PFSK-1 (cell line): ENCODE data around the gene ZNF366.

ENCODE experiments used
- FOXP2 ChIP-seq: optimal IDR thresholded peaks from 2 replicates; pipeline ENCODE3; 2011; ENCODE audit warnings: borderline replicate concordance, control low read depth, inconsistent platforms; ENCODE audit not compliant: insufficient read depth; ENCODE audit errors: extremely low read length, extremely low read depth
- POLR2AphosphoS5 ChIP-seq: IDR thresholded peaks from 2 replicates; pipeline ENCODE4 v1.6.1; 2012; ENCODE audit warnings: low read depth, mild to moderate bottlenecking, control low read depth, low read length, moderate library complexity
- REST ChIP-seq, 2 experiments: IDR thresholded peaks; 2 replicates each; pipeline versions ENCODE4 v1.6.1 to v1.8.0; 2011 to 2012; ENCODE audit warnings: low read depth in 2 of 2, low read length in 2 of 2, control low read depth in 1 of 2, inconsistent platforms in 1 of 2, mild to moderate bottlenecking in 1 of 2, moderate library complexity in 1 of 2; ENCODE audit not compliant: insufficient read depth in 1 of 2
- SIN3A ChIP-seq: IDR thresholded peaks from 2 replicates; pipeline ENCODE4 v1.6.1; 2012; ENCODE audit warnings: mild to moderate bottlenecking, low read length, moderate library complexity, borderline replicate concordance; ENCODE audit not compliant: insufficient read depth
- TAF1 ChIP-seq: IDR thresholded peaks from 2 replicates; pipeline ENCODE4 v1.6.1; 2012; ENCODE audit warnings: low read length, control low read depth, borderline replicate concordance; ENCODE audit not compliant: insufficient read depth

Gene ZNF366

GRCh38 chr5:72408127-72408526, 99.1 kb downstream of the ZNF366 start:
- no peak for TF ChIP-seq FOXP2
- TF ChIP-seq TAF1 = no peak
- TF ChIP-seq REST (IDR thresholded peaks at IDR 0.05; ENCODE audit: insufficient read depth in 1 of 2, low read depth in 2 of 2, low read length in 2 of 2) = no peak
- no peak for TF ChIP-seq POLR2AphosphoS5
- no peak for TF ChIP-seq SIN3A

GRCh38 chr5:72407541-72407940, 99.7 kb downstream of the ZNF366 start:
- TF ChIP-seq FOXP2 (no peak), SIN3A (no peak), TAF1 (no peak), POLR2AphosphoS5 (no peak)

GRCh38 chr5:72407078-72407477, 100.1 kb downstream of the ZNF366 start:
- TF ChIP-seq TAF1 (no peak), REST (IDR thresholded peaks at IDR 0.05; ENCODE audit: insufficient read depth in 1 of 2, low read depth in 2 of 2, low read length in 2 of 2) (no peak)

- no peak for TF ChIP-seq REST (IDR thresholded peaks at IDR 0.05; ENCODE audit: insufficient read depth in 1 of 2, low read depth in 2 of 2, low read length in 2 of 2)
- no peak for TF ChIP-seq TAF1
- no peak for TF ChIP-seq POLR2AphosphoS5
- TF ChIP-seq SIN3A = no peak
Measured at GRCh38 chr5:72402959-72403628, 104.1 kb downstream of the ZNF366 start.

GRCh38 chr5:72402381-72402890, 104.8 kb downstream of the ZNF366 start:
- no peak for TF ChIP-seq SIN3A
- TF ChIP-seq FOXP2 = no peak
- no peak for TF ChIP-seq POLR2AphosphoS5
- TF ChIP-seq REST (IDR thresholded peaks at IDR 0.05; ENCODE audit: insufficient read depth in 1 of 2, low read depth in 2 of 2, low read length in 2 of 2) = no peak
- no peak for TF ChIP-seq TAF1
